KMS-11 (cell line): ENCODE data around the gene GSE1.

ENCODE experiments used
- H2AFZ ChIP-seq: fragments of 200-600 bp; sonication (generic); 2 replicates; pipeline ENCODE4 v1.6.1; 2016; ENCODE audit warnings: antibody characterized with exemption, mixed run types, low read depth
- H3K27ac ChIP-seq: fragments of 200-600 bp; sonication (generic); 2 replicates; pipeline ENCODE4 v1.6.1; 2016; ENCODE audit warnings: mild to moderate bottlenecking, mixed run types
- H3K27me3 ChIP-seq: fragments of 200-600 bp; sonication (generic); 2 replicates; pipeline ENCODE4 v1.6.1; 2017; ENCODE audit warnings: mild to moderate bottlenecking, low read depth, mixed run types, moderate library complexity; ENCODE audit not compliant: insufficient read depth
- H3K36me3 ChIP-seq: fragments of 200-600 bp; sonication (generic); 2 replicates; pipeline ENCODE4 v1.6.1; 2017; ENCODE audit warnings: mild to moderate bottlenecking, mixed run types; ENCODE audit not compliant: insufficient read depth
- H3K4me1 ChIP-seq: fragments of 200-600 bp; sonication (generic); 2 replicates; pipeline ENCODE4 v1.6.1; 2016; ENCODE audit warnings: mild to moderate bottlenecking, low read depth, mixed run types; ENCODE audit not compliant: poor library complexity, severe bottlenecking
- H3K4me2 ChIP-seq: fragments of 200-600 bp; sonication (generic); 2 replicates; pipeline ENCODE4 v1.7.0; 2016; ENCODE audit warnings: mild to moderate bottlenecking, mixed run types
- H3K4me3 ChIP-seq: fragments of 200-600 bp; sonication (generic); IDR thresholded peaks from 2 replicates; pipeline ENCODE4 v1.6.1; 2017; ENCODE audit warnings: low read depth, low read length, mixed read lengths; ENCODE audit not compliant: insufficient read depth
- H3K79me2 ChIP-seq: fragments of 200-600 bp; sonication (generic); 2 replicates; pipeline ENCODE4 v1.6.1; 2016; ENCODE audit warnings: low read depth, mixed run types; ENCODE audit not compliant: insufficient read depth
- H3K9ac ChIP-seq: fragments of 200-600 bp; sonication (generic); 2 replicates; pipeline ENCODE4 v1.6.1; 2016; ENCODE audit warnings: mild to moderate bottlenecking, mixed run types
- H4K20me1 ChIP-seq: fragments of 200-600 bp; sonication (generic); 2 replicates; pipeline ENCODE4 v1.6.1; 2016; ENCODE audit warnings: mild to moderate bottlenecking, mixed run types; ENCODE audit not compliant: insufficient read depth
- CTCF ChIP-seq: fragments of 200-600 bp; sonication (generic); conservative IDR thresholded peaks from 2 replicates; pipeline ENCODE4 v1.6.1; 2017; ENCODE audit warnings: low read depth, mild to moderate bottlenecking, antibody characterized with exemption, low read length, moderate library complexity, mixed read lengths

GSE1 gene

GRCh38 chr16:85718682-85719081 lies 105.6 kb downstream of the GSE1 start:
- Histone ChIP-seq H3K4me2 (no peak overlapping the region), H3K27me3 (peaks cover 87% of the 10 kb centered on the region), H4K20me1 (no peaks in the 10 kb centered on the region), H3K4me3 (no peak overlapping the region), H3K9ac (no peak overlapping the region), H3K79me2 (no peaks in the 10 kb centered on the region), H3K36me3 (no peaks in the 10 kb centered on the region), H2AFZ (no peak overlapping the region), H3K27ac (no peak overlapping the region), H3K4me1 (peaks cover 11% of the 10 kb centered on the region)
- peak; percentile 67 for TF ChIP-seq CTCF

- H3K36me3 ChIP-seq = no peaks in the 10 kb centered on the region
- peaks cover 88% of the 10 kb centered on the region for H3K27me3 ChIP-seq
- no peak overlapping the region for H3K4me3 ChIP-seq
- no peaks in the 10 kb centered on the region for H4K20me1 ChIP-seq
- no peak overlapping the region for H3K9ac ChIP-seq
- H3K27ac ChIP-seq = no peak overlapping the region
- no peak for TF ChIP-seq CTCF
- no peaks in the 10 kb centered on the region for H3K79me2 ChIP-seq
- peaks cover 11% of the 10 kb centered on the region for H3K4me1 ChIP-seq
- no peak overlapping the region for H3K4me2 ChIP-seq
- no peak overlapping the region for H2AFZ ChIP-seq
These were observed 106.6 kb downstream of the GSE1 start for GRCh38 chr16:85719605-85720301.

- H3K4me1 ChIP-seq = peaks cover 9% of the 10 kb centered on the region
- no peak overlapping the region for H3K9ac ChIP-seq
- peaks cover 90% of the 10 kb centered on the region for H3K27me3 ChIP-seq
- H2AFZ ChIP-seq = no peak overlapping the region
- no peaks in the 10 kb centered on the region for H3K79me2 ChIP-seq
- no peak overlapping the region for H3K27ac ChIP-seq
- no peak for TF ChIP-seq CTCF
- H3K4me2 ChIP-seq = no peak overlapping the region
- no peak overlapping the region for H3K4me3 ChIP-seq
- no peaks in the 10 kb centered on the region for H3K36me3 ChIP-seq
- no peaks in the 10 kb centered on the region for H4K20me1 ChIP-seq
These were observed 107.1 kb downstream of the GSE1 start for GRCh38 chr16:85720302-85720637.

DNA sequence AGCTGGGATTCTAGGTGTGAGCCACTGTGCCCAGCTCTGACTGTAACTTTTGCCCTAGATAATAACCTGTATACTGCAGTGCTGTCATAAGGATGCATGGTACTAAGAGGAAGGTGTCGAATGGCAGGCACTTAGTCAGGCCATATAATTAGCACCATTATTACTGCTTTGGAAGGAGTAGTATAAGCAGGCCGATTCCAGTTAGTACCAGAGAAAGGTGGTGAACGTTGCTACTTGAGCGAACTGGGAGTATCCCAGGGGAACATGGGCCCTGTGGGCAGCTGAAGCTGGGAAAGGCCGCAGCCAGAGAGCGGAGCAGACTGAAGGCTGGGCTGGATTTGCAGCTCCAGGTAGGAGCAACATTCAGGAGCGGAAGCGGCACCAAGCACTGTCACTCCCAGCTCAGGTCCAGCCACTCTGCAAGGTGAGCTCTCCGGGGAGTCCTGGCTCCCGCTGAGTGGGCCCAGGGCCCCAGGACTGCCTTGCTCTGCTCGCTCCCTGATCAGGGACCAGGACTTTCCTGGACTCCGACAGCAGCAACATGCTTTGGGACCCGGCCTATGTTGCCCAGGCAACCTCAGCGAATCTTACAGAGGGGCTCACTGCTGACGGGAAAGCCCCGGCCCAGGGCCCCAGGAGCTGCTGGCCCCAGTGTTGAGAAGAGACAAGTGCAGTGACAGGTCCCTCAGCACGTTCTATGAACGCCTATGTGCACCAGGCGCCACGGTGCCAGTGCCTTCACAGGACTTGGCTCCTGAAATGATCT lies 109.2 kb downstream of the GSE1 start:
- Histone ChIP-seq H3K36me3 (no peaks in the 10 kb centered on the region), H3K4me2 (no peak overlapping the region), H3K27me3 (peaks cover 90% of the 10 kb centered on the region), H4K20me1 (no peaks in the 10 kb centered on the region), H3K4me3 (no peak overlapping the region), H2AFZ (no peak overlapping the region), H3K9ac (no peak overlapping the region), H3K79me2 (no peaks in the 10 kb centered on the region), H3K27ac (no peak overlapping the region), H3K4me1 (no peaks in the 10 kb centered on the region)
- no peak for TF ChIP-seq CTCF
